ENCODE results near the gene EXD1.
"Not testable (repeated sequence)": the region's sequence is repeated elsewhere in the genome, so short reads cannot be mapped to it uniquely, and the experiment has no call there.

The EXD1 gene, protein sequence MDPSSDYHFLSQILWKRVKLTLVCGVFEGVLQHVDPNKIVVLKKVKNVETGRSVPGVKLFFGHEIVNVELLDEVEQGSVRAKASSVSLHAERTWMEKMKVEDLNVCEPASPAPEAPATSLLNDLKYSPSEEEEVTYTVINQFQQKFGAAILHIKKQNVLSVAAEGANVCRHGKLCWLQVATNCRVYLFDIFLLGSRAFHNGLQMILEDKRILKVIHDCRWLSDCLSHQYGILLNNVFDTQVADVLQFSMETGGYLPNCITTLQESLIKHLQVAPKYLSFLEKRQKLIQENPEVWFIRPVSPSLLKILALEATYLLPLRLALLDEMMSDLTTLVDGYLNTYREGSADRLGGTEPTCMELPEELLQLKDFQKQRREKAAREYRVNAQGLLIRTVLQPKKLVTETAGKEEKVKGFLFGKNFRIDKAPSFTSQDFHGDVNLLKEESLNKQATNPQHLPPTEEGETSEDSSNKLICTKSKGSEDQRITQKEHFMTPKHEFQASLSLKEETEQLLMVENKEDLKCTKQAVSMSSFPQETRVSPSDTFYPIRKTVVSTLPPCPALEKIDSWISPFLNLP
- 0 to 0.21 (median 0.06) reads per million in 18 experiments for total RNA-seq

DNA sequence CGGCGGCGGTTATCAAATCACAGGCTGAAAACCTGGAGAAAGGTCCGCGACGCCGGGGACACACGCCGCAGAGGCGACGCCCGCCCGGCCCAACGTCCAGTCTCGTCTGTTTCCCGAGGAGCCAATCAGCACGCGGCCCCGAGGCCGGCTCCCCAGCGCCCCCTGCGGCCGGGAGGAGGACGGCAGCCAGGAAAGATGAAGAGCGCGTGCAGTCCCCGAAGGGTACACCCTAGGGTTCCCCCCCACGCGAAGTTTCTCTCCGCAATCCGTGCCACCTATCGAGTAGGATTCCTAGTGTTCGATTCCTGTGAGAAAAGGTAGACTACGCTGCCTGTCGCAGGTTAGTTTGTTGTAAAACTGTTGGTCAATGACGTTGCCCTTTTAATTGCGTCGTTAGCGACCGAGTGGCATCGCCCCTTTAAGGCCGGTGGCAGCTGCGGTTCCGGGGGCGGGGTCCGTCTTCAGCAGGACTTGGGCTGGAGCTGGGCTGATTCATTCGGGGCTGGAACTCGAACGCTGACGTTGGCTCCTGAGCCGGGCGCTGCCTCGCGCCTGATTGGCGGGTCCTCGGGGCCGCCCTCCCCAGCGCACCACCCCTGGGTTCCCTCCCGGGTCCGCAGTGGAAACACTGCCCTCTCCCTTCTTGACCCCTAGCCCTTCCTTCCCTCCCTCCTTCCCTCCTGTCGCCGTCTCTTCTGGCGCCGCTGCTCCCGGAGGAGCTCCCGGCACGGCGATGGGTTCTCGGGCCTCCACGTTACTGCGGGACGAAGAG is at the start of gene EXD1, which contains the start of gene CHP1:
TSS of gene EXD1 (minus strand) at position 108 of the 772 bp plus-strand sequence. CDS start 4,182 bp downstream, outside the sequence.
TSS of gene CHP1 (plus strand) at position 619 of the 772 bp plus-strand sequence. CDS start at position 734, 115 bp downstream.
- DNase-seq: peak; percentile 97 to 99

- no peak for DNase-seq
Measured at GRCh38 chr15:41279535-41280283, 49.2 kb upstream of the EXD1 start.

DNA sequence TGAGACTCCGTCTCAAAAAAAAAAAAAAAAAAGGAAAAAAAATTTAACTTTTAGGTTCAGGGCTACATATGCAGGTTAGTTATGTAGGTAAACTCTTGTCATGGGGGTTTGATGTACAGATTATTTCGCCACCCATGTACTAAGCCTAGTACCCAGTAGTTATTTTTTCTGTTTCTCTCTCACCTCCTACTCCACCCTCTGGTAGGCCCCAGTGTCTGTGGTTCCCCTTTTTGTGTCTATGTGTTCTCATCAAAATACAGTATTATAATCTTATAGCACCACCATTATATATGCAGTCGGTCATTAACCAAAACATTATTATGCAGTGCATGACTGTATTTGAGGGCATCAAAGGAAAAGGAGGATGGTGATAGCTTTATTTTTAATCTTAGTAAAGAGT is 47.8 kb upstream of the EXD1 start:
- peak in 1 of 2 donors; percentile 20 for DNase-seq

- DNase-seq: no peak
Measured at GRCh38 chr15:41276831-41277230, 46.3 kb upstream of the EXD1 start.

GRCh38 chr15:41269887-41270286 is 39.3 kb upstream of the EXD1 start:
- no peak for DNase-seq

GRCh38 chr15:41263891-41264351 is 33.4 kb upstream of the EXD1 start:
- DNase-seq: peak; percentile 21 to 47

GRCh38 chr15:41262571-41262970 is 32.0 kb upstream of the EXD1 start:
- DNase-seq: no peak

GRCh38 chr15:41260924-41261323 is 30.4 kb upstream of the EXD1 start:
- DNase-seq: not testable (repeated sequence)

- no peak for DNase-seq
Measured at GRCh38 chr15:41259546-41260189, 29.1 kb upstream of the EXD1 start.

DNA sequence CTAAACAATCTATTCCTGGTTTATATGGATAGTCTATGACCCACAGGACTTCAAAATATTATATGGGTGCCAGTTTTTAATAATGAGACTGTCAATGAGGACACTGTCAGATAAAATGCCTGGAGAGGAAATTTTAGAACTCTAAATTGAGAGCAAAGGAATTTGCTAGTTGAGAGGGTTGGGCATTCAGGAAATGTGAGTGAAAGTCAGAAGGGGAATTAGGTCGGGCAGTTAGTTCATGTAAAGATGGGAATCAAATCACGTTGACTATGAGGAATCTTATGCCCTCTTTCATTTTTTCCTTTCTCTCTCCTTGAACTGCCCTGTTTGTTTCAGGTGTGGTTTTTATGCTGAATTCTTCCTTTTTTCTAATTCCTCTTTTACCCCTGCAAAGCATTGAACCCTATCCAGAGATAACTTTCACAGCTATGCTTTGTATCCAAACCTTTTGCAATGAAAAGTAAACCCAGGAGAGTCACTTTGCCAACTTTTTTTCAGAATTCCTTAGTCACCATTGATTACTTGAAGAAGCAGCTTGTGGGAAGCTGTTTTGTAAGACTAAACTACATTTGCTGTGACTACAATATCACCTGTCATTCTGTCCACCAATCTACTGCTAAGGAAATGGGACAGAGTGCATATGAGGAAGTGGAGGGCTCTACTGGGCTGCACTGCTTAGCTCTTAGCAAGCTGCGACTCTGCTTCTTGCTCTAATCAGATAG is 28.4 kb upstream of the EXD1 start:
- peak; percentile 73 to 81 for DNase-seq

- DNase-seq: peak; percentile 56 to 76
Measured at GRCh38 chr15:41256577-41257038, 26.1 kb upstream of the EXD1 start.

- no peak for DNase-seq
Measured at GRCh38 chr15:41256103-41256502, 25.5 kb upstream of the EXD1 start.

DNA sequence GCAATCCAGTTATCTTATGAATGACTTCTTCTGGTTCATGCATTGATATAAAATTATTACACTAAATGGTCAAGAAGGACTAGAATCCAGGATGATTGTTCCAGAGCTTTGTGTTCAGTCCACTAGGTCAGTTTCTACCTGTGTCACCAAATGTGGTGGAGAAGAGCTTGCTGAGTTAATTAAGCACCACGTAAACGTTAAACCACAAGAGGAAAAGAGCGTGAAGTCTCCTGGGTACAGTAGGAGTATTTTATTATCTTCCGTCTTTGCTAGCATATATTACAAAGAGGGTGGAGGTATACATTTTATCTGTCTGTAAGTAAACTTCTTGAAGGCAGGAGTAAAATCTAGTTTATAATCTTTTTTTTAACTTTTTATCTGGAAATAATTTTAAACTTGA is 24.0 kb upstream of the EXD1 start:
- DNase-seq: no peak

DNA sequence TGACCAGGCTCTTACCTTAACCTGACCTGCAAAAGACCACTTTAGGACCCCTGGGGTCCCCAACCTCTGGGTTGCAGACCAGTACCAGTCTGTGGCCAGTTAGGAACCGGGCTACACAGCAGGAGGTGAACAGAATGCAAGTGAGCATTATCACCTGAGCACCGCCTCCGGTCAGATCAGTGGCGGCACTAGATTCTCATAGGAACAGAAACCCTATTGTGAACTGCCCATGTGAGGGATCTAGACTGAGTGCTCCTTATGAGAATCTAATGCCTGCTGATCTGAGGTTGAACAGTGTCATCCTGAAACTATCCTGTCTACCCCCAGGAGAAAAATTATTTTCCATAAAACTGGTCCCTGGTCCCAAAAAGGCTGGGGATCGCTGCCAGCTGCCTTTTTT is 20.9 kb upstream of the EXD1 start:
- no peak for DNase-seq

DNA sequence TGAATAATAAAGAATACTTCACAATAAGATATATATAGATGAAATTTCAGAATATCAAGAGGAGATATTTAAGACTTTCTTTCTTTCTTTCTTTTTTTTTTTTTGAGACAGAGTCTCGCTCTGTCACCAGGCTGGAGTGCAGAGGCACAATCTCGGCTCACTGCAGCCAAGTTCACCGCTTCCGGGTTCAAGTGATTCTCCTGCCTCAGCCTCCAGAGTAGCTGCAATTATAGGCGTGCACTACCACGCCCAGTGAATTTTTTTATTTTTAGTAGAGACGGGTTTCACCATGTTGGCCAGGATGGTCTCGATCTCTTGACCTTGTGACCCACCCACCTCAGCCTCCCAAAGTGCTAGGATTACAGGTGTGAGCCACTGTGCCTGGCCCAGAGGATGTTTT is 20.2 kb upstream of the EXD1 start:
- DNase-seq: not testable (repeated sequence)

- DNase-seq: no peak
Measured at GRCh38 chr15:41241221-41241964, 10.8 kb upstream of the EXD1 start.

DNA sequence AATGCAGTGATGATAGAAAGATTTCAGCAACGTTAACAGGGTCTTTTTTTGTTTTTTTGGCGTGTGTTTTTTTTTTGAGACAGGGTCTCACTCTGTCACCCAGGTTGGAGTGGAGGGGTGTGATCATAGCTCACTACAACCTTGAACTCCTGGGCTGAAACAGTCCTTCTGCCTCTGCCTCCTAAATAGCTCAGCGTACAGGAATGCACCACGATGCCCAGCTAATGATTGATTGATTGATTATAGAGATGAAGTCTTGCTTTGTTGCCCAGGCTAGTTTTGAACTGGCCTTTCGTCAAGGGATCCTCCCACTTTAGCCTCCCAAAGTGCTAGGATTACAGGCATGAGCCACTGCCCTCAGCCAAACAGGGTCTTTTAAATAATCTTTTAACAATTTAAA is 7.5 kb upstream of the EXD1 start:
- no peak for DNase-seq

- no peak for DNase-seq
Measured at GRCh38 chr15:41235929-41236328, 5.4 kb upstream of the EXD1 start.

DNA sequence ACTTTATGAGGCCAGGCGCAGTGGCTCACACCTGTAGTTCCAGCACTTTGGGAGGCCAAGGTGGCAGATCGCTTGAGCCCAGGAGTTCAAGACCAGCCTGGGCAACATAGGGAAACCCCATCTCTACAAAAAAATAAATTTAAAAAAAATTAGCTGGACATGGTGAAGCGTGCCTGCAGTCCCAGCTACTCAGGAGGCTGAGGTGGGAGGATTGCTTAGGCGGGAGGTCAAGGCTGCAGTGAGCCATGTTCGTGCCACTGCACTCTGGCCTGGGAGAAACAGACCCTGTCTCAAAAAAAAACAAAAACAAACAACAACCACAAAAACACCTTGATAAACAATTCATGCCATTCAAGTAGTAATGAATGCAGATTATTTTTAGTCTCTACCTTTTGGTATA is 4.7 kb upstream of the EXD1 start:
- not testable (repeated sequence) for DNase-seq

- no peak for DNase-seq
Measured at GRCh38 chr15:41233367-41233771, 2.8 kb upstream of the EXD1 start.
